H1 (cell line): ENCODE results near the gene AXIN2. TPM values are rescaled to one million over a fixed set of nuclear protein-coding genes. Genes with fewer than 3 reads are reported as not detected.

Source experiments
- CTCF ChIA-PET: fragments of 300-600 bp; sonication (Branson Sonifier 250); formaldehyde crosslinking; loops from one replicate; lab custom pipeline; 2021; ENCODE audit not compliant: partially characterized antibody; lab: Charles Lee
- POLR2A ChIA-PET: fragments of 300-600 bp; sonication (Branson Sonifier 250); formaldehyde crosslinking; loops from one replicate; lab custom pipeline; 2021; ENCODE audit warnings: inconsistent platforms; ENCODE audit not compliant: partially characterized antibody; lab: Charles Lee
- DNase-seq, 2 experiments: peaks; one replicate each; pipeline versions ENCODE4 v3.0.0 to v3.0.0-alpha.2; 2010 to 2022; ENCODE audit warnings: low spot score in 2 of 2, low read depth in 1 of 2, mixed read lengths in 1 of 2
- FAIRE-seq: peaks from 2 replicates; lab custom pipeline; 2011; peaks lifted over from hg19 to GRCh38; lab: Jason Lieb, UNC
- H2AFZ ChIP-seq: 2 replicates; pipeline ENCODE4 v1.8.1; 2012; ENCODE audit warnings: low read length, inconsistent platforms
- H2AK5ac ChIP-seq: 2 replicates; pipeline ENCODE4 v1.6.1; 2013; ENCODE audit warnings: low read depth, low read length
- H2BK120ac ChIP-seq: replicated peaks from 2 replicates; pipeline ENCODE3; 2013; ENCODE audit warnings: low read depth, low read length, inconsistent platforms
- H2BK12ac ChIP-seq: 2 replicates; pipeline ENCODE4 v1.6.1; 2013; ENCODE audit warnings: low read depth, low read length
- H2BK15ac ChIP-seq: 2 replicates; pipeline ENCODE4 v1.6.1; 2013; ENCODE audit warnings: low read length
- H2BK20ac ChIP-seq: 2 replicates; pipeline ENCODE4 v1.6.1; 2013; ENCODE audit warnings: low read length
- H2BK5ac ChIP-seq: 2 replicates; pipeline ENCODE4 v1.6.1; 2013; ENCODE audit warnings: low read depth, low read length
- H3K14ac ChIP-seq: 2 replicates; pipeline ENCODE4 v1.6.1; 2013; ENCODE audit warnings: inconsistent platforms; ENCODE audit not compliant: insufficient read length
- H3K18ac ChIP-seq: 2 replicates; pipeline ENCODE4 v1.6.1; 2013; ENCODE audit warnings: low read length; ENCODE audit errors: extremely low read depth
- H3K23ac ChIP-seq: 2 replicates; pipeline ENCODE4 v1.6.1; 2013; ENCODE audit warnings: inconsistent platforms; ENCODE audit not compliant: insufficient read length
- H3K23me2 ChIP-seq: 2 replicates; pipeline ENCODE4 v1.6.1; 2013; ENCODE audit warnings: low read depth, low read length
- H3K27ac ChIP-seq: 2 replicates; pipeline ENCODE4 v1.6.1; 2011; ENCODE audit warnings: low read depth, low read length, inconsistent platforms
- H3K27me3 ChIP-seq, 4 experiments: replicated peaks in 1 of 4; 1 replicate in 1 of 4; 2 replicates in 3 of 4; pipeline versions ENCODE4 v1.6.1 to v1.8.1; 2011 to 2013; ENCODE audit warnings: low read length in 3 of 4, mild to moderate bottlenecking in 3 of 4, inconsistent platforms in 2 of 4, mixed read lengths in 2 of 4, moderate library complexity in 1 of 4; ENCODE audit not compliant: control insufficient read depth in 3 of 4, insufficient read depth in 3 of 4; ENCODE audit errors: extremely low read depth in 1 of 4
- H3K36me3 ChIP-seq, 4 experiments: 2 replicates each; pipeline versions ENCODE4 v1.6.1 to v1.8.1; 2011 to 2013; ENCODE audit warnings: mild to moderate bottlenecking in 4 of 4, low read length in 3 of 4, moderate library complexity in 2 of 4, control low read depth in 1 of 4, inconsistent platforms in 1 of 4; ENCODE audit not compliant: insufficient read depth in 4 of 4, control insufficient read depth in 2 of 4
- H3K4ac ChIP-seq: replicated peaks from 2 replicates; pipeline ENCODE3; 2013; ENCODE audit warnings: low read length, low read depth, mixed read lengths, inconsistent platforms; ENCODE audit not compliant: insufficient read length
- H3K4me1 ChIP-seq, 4 experiments: replicated peaks in 1 of 4; 1 replicate in 1 of 4; 2 replicates in 3 of 4; pipeline versions ENCODE4 v1.6.1 to v1.8.1; 2011 to 2013; ENCODE audit warnings: low read length in 3 of 4, inconsistent platforms in 2 of 4, mixed read lengths in 1 of 4; ENCODE audit not compliant: insufficient read depth in 4 of 4, control insufficient read depth in 3 of 4
- H3K4me2 ChIP-seq, 2 experiments: 2 replicates each; pipeline versions ENCODE4 v1.6.1 to v1.8.1; 2011 to 2013; ENCODE audit warnings: low read depth in 2 of 2, low read length in 2 of 2, control low read depth in 1 of 2, inconsistent platforms in 1 of 2, mild to moderate bottlenecking in 1 of 2; ENCODE audit not compliant: insufficient read depth in 1 of 2
- H3K4me3 ChIP-seq, 4 experiments: fragments of 200-600, 300-600 bp in 1 of 4; sonication (generic), shearing (Covaris generic), sonication (Bioruptor Twin) in 1 of 4; 2 replicates each; pipeline versions ENCODE4 v1.5.1 to v1.8.1; 2011 to 2016; ENCODE audit warnings: low read length in 4 of 4, low read depth in 3 of 4, control low read depth in 2 of 4, inconsistent platforms in 2 of 4, mild to moderate bottlenecking in 2 of 4, mixed read lengths in 1 of 4, moderate library complexity in 1 of 4; ENCODE audit not compliant: insufficient read depth in 2 of 4; ENCODE audit errors: extremely low read depth in 1 of 4
- H3K56ac ChIP-seq: replicated peaks from 2 replicates; pipeline ENCODE3; 2013; ENCODE audit warnings: low read depth, mild to moderate bottlenecking, mixed read lengths, low read length, inconsistent platforms; ENCODE audit not compliant: insufficient read length
- H3K79me1 ChIP-seq: 2 replicates; pipeline ENCODE4 v1.6.1; 2013; ENCODE audit warnings: low read depth, low read length, control low read depth
- H3K79me2 ChIP-seq, 2 experiments: 2 replicates each; pipeline versions ENCODE4 v1.6.1 to v1.8.1; 2012 to 2013; ENCODE audit warnings: low read length in 2 of 2, mild to moderate bottlenecking in 2 of 2, inconsistent platforms in 1 of 2; ENCODE audit not compliant: insufficient read depth in 2 of 2, control insufficient read depth in 1 of 2
- H3K9ac ChIP-seq, 4 experiments: replicated peaks in 1 of 4; 1 replicate in 1 of 4; 2 replicates in 3 of 4; pipeline versions ENCODE4 v1.6.1 to v1.8.1; 2011 to 2013; ENCODE audit warnings: low read depth in 3 of 4, low read length in 3 of 4, control low read depth in 2 of 4, mild to moderate bottlenecking in 2 of 4, moderate library complexity in 2 of 4, inconsistent platforms in 1 of 4; ENCODE audit errors: extremely low read depth in 1 of 4
- H3K9me3 ChIP-seq, 2 experiments: 2 replicates each; pipeline versions ENCODE4 v1.6.1 to v1.8.1; 2012 to 2013; ENCODE audit warnings: mild to moderate bottlenecking in 2 of 2, moderate library complexity in 2 of 2, control low read depth in 1 of 2, inconsistent platforms in 1 of 2, low read depth in 1 of 2, low read length in 1 of 2, mixed read lengths in 1 of 2; ENCODE audit not compliant: insufficient read depth in 2 of 2
- H4K20me1 ChIP-seq, 2 experiments: replicated peaks in 1 of 2; 2 replicates each; pipeline versions ENCODE3 to v1.8.1; 2011 to 2013; ENCODE audit warnings: inconsistent platforms in 2 of 2, low read length in 2 of 2, mild to moderate bottlenecking in 1 of 2; ENCODE audit not compliant: insufficient read depth in 2 of 2, control insufficient read depth in 1 of 2
- H4K5ac ChIP-seq: 2 replicates; pipeline ENCODE4 v1.6.1; 2013; ENCODE audit warnings: low read length, low read depth, mixed read lengths, inconsistent platforms; ENCODE audit not compliant: insufficient read length
- H4K8ac ChIP-seq: 2 replicates; pipeline ENCODE4 v1.8.0; 2013; ENCODE audit warnings: mild to moderate bottlenecking, moderate library complexity, low read length, inconsistent platforms; ENCODE audit not compliant: insufficient read depth; ENCODE audit errors: extremely low read depth
- H4K91ac ChIP-seq: replicated peaks from 2 replicates; pipeline ENCODE3; 2013; ENCODE audit warnings: low read length, mixed read lengths, inconsistent platforms; ENCODE audit not compliant: insufficient read length
- BRCA1 ChIP-seq: IDR thresholded peaks from 2 replicates; pipeline ENCODE4 v1.6.1; 2012; ENCODE audit warnings: low read depth, low read length, improper control_type of control experiment
- CBX8 ChIP-seq: fragments of 300-800, 300-1000 bp; sonication (generic); IDR thresholded peaks from 2 replicates; pipeline ENCODE4 v1.7.1; 2016; ENCODE audit warnings: low read depth, low read length, borderline replicate concordance
- CHD2 ChIP-seq: IDR thresholded peaks from 2 replicates; pipeline ENCODE4 v1.6.1; 2012; ENCODE audit warnings: low read length, improper control_type of control experiment
- HDAC2 ChIP-seq, 2 experiments: fragments of 300-600 bp in 1 of 2; sonication (generic) in 1 of 2; IDR thresholded peaks; 2 replicates each; pipeline ENCODE4 v1.6.1; 2011 to 2012; ENCODE audit warnings: low read depth in 2 of 2, low read length in 2 of 2, mild to moderate bottlenecking in 2 of 2, moderate library complexity in 2 of 2, borderline replicate concordance in 1 of 2, inconsistent platforms in 1 of 2
- WGBS, 2 experiments: shearing (Covaris generic) in 1 of 2; methylation state at CpG; one replicate each; pipeline versions ENCODE4 v1.1.6 to v1.1.7; 2013 to 2015; ENCODE audit warnings: low lambda C conversion rate in 2 of 2, mixed read lengths in 2 of 2, inconsistent platforms in 1 of 2, low coverage in 1 of 2, missing lambda C conversion rate in 1 of 2; ENCODE audit not compliant: insufficient replicate concordance in 2 of 2, insufficient coverage in 1 of 2, insufficient read length in 1 of 2; ENCODE audit errors: extremely low coverage in 1 of 2, missing lambda C conversion rate in 1 of 2; 5-methylcytosine and 5-hydroxymethylcytosine counted together
- polyA plus RNA-seq, 7 experiments: library from polyadenylated mRNA; depleted of rRNA in 3 of 7; stranded (reverse) in 5 of 7; unstranded in 2 of 7; fragments of >200 nt in 5 of 7; fragments of 200-250 nt in 2 of 7; gene quantifications; 1 replicate in 5 of 7; 2 replicates in 1 of 7; 4 replicates in 1 of 7; pipeline versions ENCODE4 v1.2.1 to v1.2.3, GENCODE V29; 2011 to 2013; ENCODE audit warnings: missing spikeins in 2 of 7, mixed read lengths in 2 of 7
- total RNA-seq: library from RNA; stranded (reverse); fragmentation: NEBNext Ultra II Directional; extraction: Animal tissue kit (Norgen Biotek cat#: 25700); gene quantifications from 2 replicates; pipeline ENCODE4 v1.2.1, GENCODE V29; 2021

The AXIN2 gene
- total and polyA plus RNA-seq, 2 of the 8 experiments (the other 6 are each of a cell fraction or from before 2014, with no cell fraction given): 17.7 to 33.4 TPM

DNA sequence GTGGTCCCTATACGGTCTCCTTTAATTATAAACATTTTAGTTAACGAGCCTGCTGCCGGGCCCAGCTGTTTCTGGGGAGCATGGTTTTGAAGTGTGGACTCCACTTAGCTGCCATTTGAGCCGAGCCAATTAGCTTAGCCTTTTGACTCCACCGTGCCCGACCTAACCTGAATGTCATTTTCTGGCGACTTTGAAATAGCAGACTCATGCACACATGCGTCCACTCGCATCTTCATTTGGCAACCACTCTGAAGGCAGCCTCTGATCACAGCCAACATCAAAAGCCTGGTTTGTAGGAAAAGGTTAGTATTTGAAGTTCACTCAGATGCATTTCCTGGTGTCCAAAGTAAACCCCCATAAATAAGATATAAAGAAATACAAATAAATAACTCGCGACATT, 16.8 kb downstream of the AXIN2 start:
- POLR2A ChIA-PET: no interaction called here
- 90% methylated on average over 11 of the region's 11 CpGs; no CpG with 5 or more reads in 1 of the 2 experiments for WGBS, 2 experiments
- H4K20me1 ChIP-seq: peaks cover 3 to 41% of the 10 kb centered on the region in 2 experiments
- no peak overlapping the region for H3K4me3 ChIP-seq
- DNase-seq (no peak), FAIRE-seq (no peak)
- no peak overlapping the region for H2BK20ac ChIP-seq
- H3K4ac ChIP-seq: no peak overlapping the region
- peaks cover 8 to 63% (median 25%) of the 10 kb centered on the region in 4 experiments for H3K36me3 ChIP-seq
- H3K79me1 ChIP-seq: peaks cover 28% of the 10 kb centered on the region
- no peaks in the 10 kb centered on the region for H3K9me3 ChIP-seq
- H3K27me3 ChIP-seq: no peaks in the 10 kb centered on the region
- H2AK5ac ChIP-seq: no peak overlapping the region
- H2BK120ac ChIP-seq: no peak overlapping the region
- no peak overlapping the region for H3K9ac ChIP-seq
- no peak overlapping the region for H4K5ac ChIP-seq
- no peak overlapping the region for H3K56ac ChIP-seq
- no peak overlapping the region for H4K91ac ChIP-seq
- no peak overlapping the region for H2BK12ac ChIP-seq
- H2BK15ac ChIP-seq: no peak overlapping the region
- H2AFZ ChIP-seq: no peak overlapping the region
- H3K27ac ChIP-seq: no peak overlapping the region
- no peak overlapping the region for H2BK5ac ChIP-seq
- CTCF ChIA-PET: interaction anchor here (0.5 to 10.2 kb wide), 4 partner anchors 11 to 1326 kb away, joined by 3 to 62 read pairs (median 4); no protein-coding TSS in a partner anchor
- H3K4me2 ChIP-seq: no peak overlapping the region
- peaks cover 22 to 57% of the 10 kb centered on the region in 2 experiments for H3K79me2 ChIP-seq
- no peak overlapping the region for H4K8ac ChIP-seq
- H3K4me1 ChIP-seq: peaks cover 2 to 14% (median 7%) of the 10 kb centered on the region in 4 experiments; a peak in 5 of 7 replicates
- no peak overlapping the region for H3K23ac ChIP-seq
- H3K23me2 ChIP-seq: no peaks in the 10 kb centered on the region
- H3K14ac ChIP-seq: no peak overlapping the region
- no peak overlapping the region for H3K18ac ChIP-seq
- TF ChIP-seq CBX8 (no peak), HDAC2 (IDR thresholded peaks at IDR 0.05; ENCODE audit: borderline replicate concordance in 1 of 2, low read depth in 2 of 2, low read length in 2 of 2) (no peak), BRCA1 (no peak), CHD2 (no peak)
